BLaER1 treated with 17β-estradiol and CSF1 and Interleukin-3, amounts not matched to agents 10 nM and 100 nM (cell line): ENCODE data around the gene CCDC85B.

ENCODE experiments used
- H3K27ac ChIP-seq, 11 experiments: shearing (Covaris generic); formaldehyde crosslinking; 2 replicates each; pipeline ENCODE4 v1.8.1; 2022
- H3K27me3 ChIP-seq, 11 experiments: shearing (Covaris generic); formaldehyde crosslinking; 2 replicates each; pipeline ENCODE4 v1.8.1; 2022
- H3K36me3 ChIP-seq, 11 experiments: shearing (Covaris generic); formaldehyde crosslinking; 2 replicates each; pipeline ENCODE4 v1.8.1; 2022
- H3K4me1 ChIP-seq, 10 experiments: shearing (Covaris generic); formaldehyde crosslinking; 2 replicates each; pipeline ENCODE4 v1.8.1; 2022
- H3K4me2 ChIP-seq, 11 experiments: shearing (Covaris generic); formaldehyde crosslinking; 2 replicates each; pipeline ENCODE4 v1.8.1; 2022
- H3K4me3 ChIP-seq, 10 experiments: shearing (Covaris generic); formaldehyde crosslinking; 2 replicates each; pipeline ENCODE4 v1.8.1; 2022
- H3K9ac ChIP-seq, 11 experiments: shearing (Covaris generic); formaldehyde crosslinking; 2 replicates each; pipeline ENCODE4 v1.8.1; 2022
- H3K9me3 ChIP-seq, 11 experiments: shearing (Covaris generic); formaldehyde crosslinking; replicated peaks in 1 of 11; 2 replicates each; pipeline ENCODE4 v1.8.1; 2022
- H4K20me1 ChIP-seq, 11 experiments: shearing (Covaris generic); formaldehyde crosslinking; 2 replicates each; pipeline ENCODE4 v1.8.1; 2022
- Cebpa-rat ChIP-seq, 11 experiments: shearing (Covaris generic); IDR thresholded peaks; 2 replicates each; pipeline ENCODE4 v1.8.1; 2022

CCDC85B gene

DNA sequence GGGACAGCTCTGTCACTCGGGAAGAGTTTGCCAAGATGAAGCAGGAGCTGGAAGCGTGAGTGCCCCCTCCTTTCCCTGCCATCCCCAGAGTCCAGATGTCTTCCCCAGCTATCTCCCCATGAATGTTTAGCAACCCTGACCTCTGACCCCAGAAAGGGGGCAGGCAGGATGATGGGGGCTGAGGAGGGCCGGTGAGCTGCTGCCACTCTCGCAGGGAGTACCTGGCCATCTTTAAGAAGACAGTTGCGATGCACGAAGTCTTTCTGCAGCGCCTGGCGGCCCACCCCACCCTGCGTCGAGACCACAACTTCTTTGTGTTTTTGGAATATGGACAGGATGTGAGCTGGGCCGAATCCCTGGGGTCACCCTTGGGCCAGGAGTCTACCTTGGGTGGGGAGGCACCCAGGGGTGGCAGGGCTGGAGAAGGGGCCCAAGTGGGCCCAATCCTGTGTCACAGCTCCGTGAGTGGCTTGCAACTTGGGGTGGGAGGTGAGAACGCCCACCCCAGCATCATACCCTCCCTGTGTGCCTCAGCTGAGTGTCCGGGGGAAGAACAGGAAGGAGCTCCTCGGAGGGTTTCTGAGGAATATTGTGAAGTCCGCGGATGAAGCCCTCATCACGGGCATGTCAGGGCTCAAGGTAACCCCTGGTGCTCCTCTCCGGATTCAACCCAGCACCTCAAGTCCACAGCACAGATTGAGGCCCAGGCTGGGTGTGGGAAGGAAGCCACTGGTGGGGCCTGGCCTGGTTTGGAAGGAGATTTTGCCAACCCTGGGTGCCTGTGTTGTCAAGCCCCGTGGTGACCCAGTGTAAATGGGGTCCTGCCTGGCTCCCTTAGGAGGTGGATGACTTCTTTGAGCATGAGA, 40.0 kb upstream of the CCDC85B start:
- H4K20me1 ChIP-seq = peaks cover 50 to 77% (median 65%) of the 10 kb centered on the region in 11 experiments
- H3K36me3 ChIP-seq = peaks cover 45 to 51% (median 46%) of the 10 kb centered on the region in 11 experiments
- no peak overlapping the region for H3K4me3 ChIP-seq
- no peaks in the 10 kb centered on the region for H3K27me3 ChIP-seq
- H3K9ac ChIP-seq = no peak overlapping the region; a peak in 1 of 22 replicates
- no peak overlapping the region for H3K4me2 ChIP-seq
- peaks cover 6 to 26% (median 11%) of the 10 kb centered on the region in 10 experiments for H3K4me1 ChIP-seq
- H3K27ac ChIP-seq = peak overlapping the region in 1 of 11 experiments; percentile 3; a peak in 1 of 22 replicates
- H3K9me3 ChIP-seq = peaks cover 0 to 16% (median 0%) of the 10 kb centered on the region in 11 experiments; a peak in 9 of 22 replicates
- no peak for TF ChIP-seq Cebpa-rat (IDR thresholded peaks at IDR 0.05)

DNA sequence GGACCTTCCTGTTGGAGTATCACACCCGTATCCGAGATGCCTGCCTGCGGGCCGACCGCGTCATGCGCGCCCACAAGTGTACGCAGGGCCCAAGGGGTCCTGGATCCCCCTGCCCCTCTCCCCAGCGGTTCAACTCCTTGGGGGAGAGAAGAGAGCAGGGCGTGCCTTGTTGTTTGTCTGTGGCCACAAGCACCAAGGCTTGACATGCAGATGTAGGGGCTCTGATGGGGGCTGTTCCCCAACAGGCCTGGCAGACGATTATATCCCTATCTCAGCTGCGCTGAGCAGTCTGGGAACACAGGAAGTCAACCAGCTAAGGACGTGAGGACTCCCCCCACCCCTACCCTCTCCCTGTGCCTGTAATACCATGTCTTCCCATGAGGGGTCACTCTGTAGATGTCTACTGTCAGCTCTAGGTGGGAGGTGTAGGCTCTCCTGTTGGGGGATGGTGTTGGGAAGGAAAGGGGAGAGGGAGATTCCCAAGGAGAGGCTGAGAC, 39.3 kb upstream of the CCDC85B start:
- peaks cover 0 to 16% (median 0%) of the 10 kb centered on the region in 11 experiments; a peak in 9 of 22 replicates for H3K9me3 ChIP-seq
- no peaks in the 10 kb centered on the region for H3K27me3 ChIP-seq
- H3K9ac ChIP-seq = no peak overlapping the region
- H3K36me3 ChIP-seq = peaks cover 52 to 58% (median 53%) of the 10 kb centered on the region in 11 experiments
- H3K4me2 ChIP-seq = no peak overlapping the region
- TF ChIP-seq Cebpa-rat (IDR thresholded peaks at IDR 0.05) = no peak
- peaks cover 57 to 84% (median 72%) of the 10 kb centered on the region in 11 experiments for H4K20me1 ChIP-seq
- no peak overlapping the region for H3K4me3 ChIP-seq
- H3K4me1 ChIP-seq = peaks cover 13 to 33% (median 18%) of the 10 kb centered on the region in 10 experiments
- peak overlapping the region in 1 of 11 experiments; percentile 3; a peak in 1 of 22 replicates for H3K27ac ChIP-seq

- H3K9me3 ChIP-seq = peaks cover 0 to 16% (median 0%) of the 10 kb centered on the region in 11 experiments; a peak in 9 of 22 replicates
- H3K4me2 ChIP-seq = no peak overlapping the region
- no peak overlapping the region for H3K27ac ChIP-seq
- no peak overlapping the region for H3K4me3 ChIP-seq
- peaks cover 65 to 92% (median 80%) of the 10 kb centered on the region in 11 experiments for H4K20me1 ChIP-seq
- H3K27me3 ChIP-seq = no peaks in the 10 kb centered on the region
- H3K36me3 ChIP-seq = peaks cover 58 to 65% (median 60%) of the 10 kb centered on the region in 11 experiments
- no peak overlapping the region for H3K9ac ChIP-seq
- H3K4me1 ChIP-seq = peaks cover 18 to 35% (median 24%) of the 10 kb centered on the region in 10 experiments
- no peak for TF ChIP-seq Cebpa-rat (IDR thresholded peaks at IDR 0.05)
These were observed 38.5 kb upstream of the CCDC85B start for GRCh38 chr11:65851811-65852507.

GRCh38 chr11:65852508-65853245, 37.8 kb upstream of the CCDC85B start:
- Histone ChIP-seq H3K27me3 (no peaks in the 10 kb centered on the region), H3K27ac (no peak overlapping the region), H4K20me1 (peaks cover 71 to 99% (median 88%) of the 10 kb centered on the region in 11 experiments), H3K9ac (no peak overlapping the region; a peak in 1 of 22 replicates), H3K36me3 (peaks cover 58 to 65% (median 60%) of the 10 kb centered on the region in 11 experiments), H3K4me1 (peaks cover 18 to 35% (median 24%) of the 10 kb centered on the region in 10 experiments), H3K4me2 (no peak overlapping the region; a peak in 1 of 22 replicates), H3K9me3 (peaks cover 0 to 16% (median 0%) of the 10 kb centered on the region in 11 experiments; a peak in 9 of 22 replicates), H3K4me3 (no peak overlapping the region)
- TF ChIP-seq Cebpa-rat (IDR thresholded peaks at IDR 0.05) = no peak

DNA sequence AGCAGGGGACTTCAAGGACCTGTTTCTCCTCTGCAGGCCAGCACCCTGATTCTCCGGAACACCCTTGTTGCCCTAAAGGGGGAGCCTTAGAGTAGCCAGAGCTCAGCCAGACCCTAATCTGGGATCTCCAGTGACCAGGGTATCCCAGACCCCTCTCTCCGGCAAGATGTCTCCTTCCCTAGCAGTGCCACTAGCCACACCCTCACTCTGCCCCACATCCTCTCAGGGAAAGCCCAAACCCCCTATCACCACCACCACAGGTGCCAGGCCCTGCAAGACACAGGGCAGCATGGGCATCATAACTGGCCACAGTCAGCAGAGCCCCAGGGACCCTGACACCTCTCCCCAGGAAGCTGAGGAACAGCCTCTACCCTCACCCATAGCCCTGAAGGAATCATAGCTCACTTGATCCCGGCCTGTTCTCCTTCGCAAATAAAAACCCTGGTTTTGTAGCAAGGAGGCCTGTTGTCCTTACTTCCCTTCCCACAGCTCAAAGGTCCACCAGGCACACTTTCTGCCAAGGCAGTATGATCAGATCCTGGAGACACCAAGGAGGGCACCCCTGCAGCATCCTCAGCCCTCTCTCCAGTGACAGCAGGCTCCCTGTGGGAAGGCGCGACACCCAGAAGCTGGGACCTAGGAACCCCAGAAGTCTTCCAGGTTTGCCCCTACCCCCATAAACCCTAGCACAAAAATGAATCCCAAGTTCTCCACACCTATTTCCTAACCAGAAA, 37.1 kb upstream of the CCDC85B start:
- peaks cover 74 to 96% (median 90%) of the 10 kb centered on the region in 11 experiments for H4K20me1 ChIP-seq

DNA sequence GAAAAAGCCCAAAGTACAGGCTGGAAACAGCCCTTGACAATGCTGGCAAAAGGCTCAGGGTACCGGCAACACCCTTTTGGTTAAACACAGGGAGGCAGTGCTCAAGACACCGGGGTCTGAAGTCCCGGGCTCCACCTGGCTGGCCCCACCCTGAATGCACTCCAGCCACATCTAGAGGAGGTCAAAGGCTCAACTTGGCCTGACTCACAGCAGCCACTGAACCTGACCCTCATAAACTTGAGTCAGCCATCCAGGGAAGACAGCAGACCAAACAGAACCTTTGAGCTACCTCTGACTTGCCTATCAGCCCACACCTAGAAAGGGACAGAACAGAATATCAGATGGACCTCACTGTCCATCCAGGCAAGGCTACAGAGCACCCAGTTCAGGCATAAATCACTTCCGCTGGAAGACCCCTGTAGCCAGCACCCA, 36.3 kb upstream of the CCDC85B start:
- peaks cover 58 to 65% (median 60%) of the 10 kb centered on the region in 11 experiments for H3K36me3 ChIP-seq
- H3K27ac ChIP-seq = no peak overlapping the region
- H3K9me3 ChIP-seq = peaks cover 0 to 16% (median 0%) of the 10 kb centered on the region in 11 experiments; a peak in 9 of 22 replicates
- no peaks in the 10 kb centered on the region for H3K27me3 ChIP-seq
- H3K4me2 ChIP-seq = peak overlapping the region in 3 of 11 experiments; percentile 89 to 90 (median 90); a peak in 7 of 22 replicates
- peak overlapping the region in 7 of 11 experiments; percentile 12 to 99 (median 94); a peak in 7 of 22 replicates for H3K9ac ChIP-seq
- peaks cover 74 to 88% (median 85%) of the 10 kb centered on the region in 11 experiments for H4K20me1 ChIP-seq
- no peak for TF ChIP-seq Cebpa-rat (IDR thresholded peaks at IDR 0.05)
- H3K4me1 ChIP-seq = peaks cover 25 to 35% (median 30%) of the 10 kb centered on the region in 10 experiments
- H3K4me3 ChIP-seq = no peak overlapping the region; a peak in 1 of 20 replicates

More for the DNA sequence above, 37.1 kb upstream of the CCDC85B start:
- Histone ChIP-seq H3K36me3 (peaks cover 58 to 65% (median 60%) of the 10 kb centered on the region in 11 experiments), H3K4me3 (no peak overlapping the region), H3K27ac (no peak overlapping the region), H3K4me1 (peaks cover 18 to 35% (median 24%) of the 10 kb centered on the region in 10 experiments), H3K27me3 (no peaks in the 10 kb centered on the region), H3K4me2 (peak overlapping the region in 2 of 11 experiments; percentile 90; a peak in 4 of 22 replicates), H3K9me3 (peaks cover 0 to 16% (median 0%) of the 10 kb centered on the region in 11 experiments; a peak in 9 of 22 replicates), H3K9ac (peak overlapping the region in 4 of 11 experiments; percentile 92 to 99 (median 96); a peak in 3 of 22 replicates)
- no peak for TF ChIP-seq Cebpa-rat (IDR thresholded peaks at IDR 0.05)
